ENCODE results near the gene ACTR8. TPM values are rescaled to one million over a fixed set of nuclear protein-coding genes. Genes with fewer than 3 reads are reported as not detected.

The ACTR8 gene
- total RNA-seq, 2 experiments from 2014 or later, result 39.6 to 48.7 TPM

Other genes with a start within 250 kb of the ACTR8 start
- gene CHDH, start 35.7 kb downstream of the ACTR8 start, total RNA-seq (2014; rRNA removed; shearing (Covaris generic)), result 0.03 and 0.10 TPM in 2 replicates
- gene CHDH, start 35.7 kb downstream of the ACTR8 start, total RNA-seq (2022), result 1.4 and 2.3 TPM in 2 replicates
- gene IL17RB, start 35.6 kb downstream of the ACTR8 start, total RNA-seq (2014; rRNA removed; shearing (Covaris generic)), result not detected in 2 replicates
- gene IL17RB, start 35.6 kb downstream of the ACTR8 start, total RNA-seq (2022), result 0.33 and 0.57 TPM in 2 replicates
- gene SELENOK, start 9.7 kb upstream of the ACTR8 start, total RNA-seq (2014; rRNA removed; shearing (Covaris generic)), result 48.7 and 63.8 TPM in 2 replicates
- 33.8 and 36.7 TPM in 2 replicates for gene SELENOK, start 9.7 kb upstream of the ACTR8 start, total RNA-seq (2022)
- not detected in 2 replicates for gene CACNA2D3, start 240.4 kb upstream of the ACTR8 start, total RNA-seq (2014; rRNA removed; shearing (Covaris generic))
- 0.42 TPM in 1 of 2 replicates, not detected in the other for gene CACNA2D3, start 240.4 kb upstream of the ACTR8 start, total RNA-seq (2022)